Panc1 (cell line): ENCODE data around the gene OR10A2. TPM values are rescaled to one million over a fixed set of nuclear protein-coding genes. Genes with fewer than 3 reads are reported as not detected.

ENCODE experiments used
- ATAC-seq: fragments of 200-7000 bp; cut with Tn5 transposase; 2 replicates; pipeline ENCODE4 v1.9.1; 2020; ENCODE audit warnings: mild to moderate bottlenecking, moderate library complexity
- BruUV-seq: library from RNA; stranded (reverse); fragments of 400-500 nt; replicated peaks from 2 replicates; lab custom pipeline; 2021; lab: Mats Ljungman, UMichigan
- CTCF ChIA-PET: fragments of 300-600 bp; sonication (Branson Sonifier 250); formaldehyde crosslinking; loops from one replicate; lab custom pipeline; 2022; ENCODE audit warnings: antibody characterized with exemption; lab: Charles Lee
- POLR2A ChIA-PET: fragments of 300-600 bp; sonication (Branson Sonifier 250); formaldehyde crosslinking; loops from one replicate; lab custom pipeline; 2022; ENCODE audit warnings: antibody characterized with exemption; lab: Charles Lee
- DNase-seq: peaks from one replicate; pipeline ENCODE4 v3.0.0-alpha.2; 2010; ENCODE audit warnings: low read depth, low spot score
- H3K27ac ChIP-seq: 2 replicates; pipeline ENCODE4 v1.5.1; 2011; ENCODE audit warnings: mild to moderate bottlenecking, low read length, inconsistent platforms
- H3K27me3 ChIP-seq: fragments of 200-500 bp; sonication (Bioruptor generic); 2 replicates; pipeline ENCODE4 v1.6.0; 2014; ENCODE audit warnings: low read length, inconsistent platforms; ENCODE audit not compliant: control insufficient read depth, insufficient read depth
- H3K36me3 ChIP-seq: fragments of 200-500 bp; sonication (Bioruptor generic); 2 replicates; pipeline ENCODE4 v1.5.1; 2014; ENCODE audit warnings: inconsistent platforms, mild to moderate bottlenecking, low read length, moderate library complexity; ENCODE audit not compliant: control insufficient read depth, insufficient read depth
- H3K4me1 ChIP-seq: 2 replicates; pipeline ENCODE4 v1.5.1; 2011; ENCODE audit warnings: inconsistent platforms, mild to moderate bottlenecking, low read length, moderate library complexity; ENCODE audit not compliant: control insufficient read depth, insufficient read depth
- H3K4me3 ChIP-seq, 2 experiments: 2 replicates each; pipeline ENCODE4 v1.5.1; 2011 to 2012; ENCODE audit warnings: low read depth in 2 of 2, low read length in 2 of 2, mild to moderate bottlenecking in 2 of 2, inconsistent platforms in 1 of 2, moderate library complexity in 1 of 2
- H3K9me3 ChIP-seq: fragments of 200-500 bp; sonication (Bioruptor generic); 2 replicates; pipeline ENCODE4 v1.5.1; 2014; ENCODE audit warnings: low read depth, mild to moderate bottlenecking, inconsistent platforms, low read length, moderate library complexity; ENCODE audit not compliant: control insufficient read depth, insufficient read depth
- POLR2AphosphoS5 ChIP-seq: IDR thresholded peaks from 2 replicates; pipeline ENCODE4 v1.6.1; 2012; ENCODE audit warnings: mild to moderate bottlenecking, low read depth, low read length, moderate library complexity
- SIN3A ChIP-seq: IDR thresholded peaks from 2 replicates; pipeline ENCODE4 v1.6.1; 2012; ENCODE audit warnings: low read depth, mild to moderate bottlenecking, low read length, moderate library complexity, borderline replicate concordance; ENCODE audit not compliant: insufficient read depth
- TCF7L2 ChIP-seq: IDR thresholded peaks from 2 replicates; pipeline ENCODE4 v1.6.1; 2011; ENCODE audit warnings: mild to moderate bottlenecking, low read depth, low read length, inconsistent platforms
- in situ Hi-C: cut with HindIII; loops from 2 replicates; pipeline ENCODE4 v1.10.0; 2016; ENCODE audit warnings: low sequenced_read_pairs, low pct_unique_long_range_greater_than_20kb
- intact Hi-C: fragments of 100-400 bp; cut with micrococcal nuclease; formaldehyde crosslinking; loops from one replicate; pipeline ENCODE4 v1.10.0; 2022; ENCODE audit not compliant: unreplicated experiment
- total RNA-seq: library from RNA; stranded (reverse); gene quantifications from one replicate; pipeline ENCODE4 v1.2.1, GENCODE V29; 2021; ENCODE audit not compliant: unreplicated experiment
- TF ChIP-seq, protein P1 (sequence below): fragments of 450-650 bp; IDR thresholded peaks from 2 replicates; pipeline ENCODE4 v1.5.1; 2017; ENCODE audit warnings: mild to moderate bottlenecking
- TF ChIP-seq, protein P2 (sequence below), 2 experiments: IDR thresholded peaks; 2 replicates each; pipeline ENCODE4 v1.6.1; 2011 to 2012; ENCODE audit warnings: low read depth in 2 of 2, control low read depth in 1 of 2, low read length in 1 of 2, mild to moderate bottlenecking in 1 of 2, moderate library complexity in 1 of 2; ENCODE audit not compliant: insufficient read depth in 1 of 2

Gene OR10A2
- total RNA-seq, 1 experiment from 2014 or later = not detected

DNA sequence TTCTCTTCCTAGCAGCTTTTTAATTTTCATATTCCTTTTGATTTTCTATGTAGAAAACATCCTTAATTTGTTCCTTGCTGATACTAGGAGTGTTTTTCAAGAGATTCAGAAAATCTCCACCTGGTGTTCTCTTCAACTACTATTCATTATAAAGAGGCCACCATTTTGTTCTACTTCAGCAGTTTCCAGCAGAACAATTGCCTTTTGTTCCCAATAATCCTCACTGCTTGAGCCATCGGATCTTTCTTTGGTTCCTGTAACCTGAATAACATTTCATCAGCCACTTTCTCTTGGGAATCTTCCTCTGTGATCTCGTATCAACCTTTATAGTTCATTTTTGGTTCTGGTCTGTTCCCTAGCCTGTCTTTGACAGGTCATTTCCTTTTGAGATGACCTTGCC, 19.2 kb upstream of the OR10A2 start:
- DNase-seq (no peak), ATAC-seq (no peak)
- no peak for TF ChIP-seq POLR2AphosphoS5
- TF ChIP-seq, protein P1, sequence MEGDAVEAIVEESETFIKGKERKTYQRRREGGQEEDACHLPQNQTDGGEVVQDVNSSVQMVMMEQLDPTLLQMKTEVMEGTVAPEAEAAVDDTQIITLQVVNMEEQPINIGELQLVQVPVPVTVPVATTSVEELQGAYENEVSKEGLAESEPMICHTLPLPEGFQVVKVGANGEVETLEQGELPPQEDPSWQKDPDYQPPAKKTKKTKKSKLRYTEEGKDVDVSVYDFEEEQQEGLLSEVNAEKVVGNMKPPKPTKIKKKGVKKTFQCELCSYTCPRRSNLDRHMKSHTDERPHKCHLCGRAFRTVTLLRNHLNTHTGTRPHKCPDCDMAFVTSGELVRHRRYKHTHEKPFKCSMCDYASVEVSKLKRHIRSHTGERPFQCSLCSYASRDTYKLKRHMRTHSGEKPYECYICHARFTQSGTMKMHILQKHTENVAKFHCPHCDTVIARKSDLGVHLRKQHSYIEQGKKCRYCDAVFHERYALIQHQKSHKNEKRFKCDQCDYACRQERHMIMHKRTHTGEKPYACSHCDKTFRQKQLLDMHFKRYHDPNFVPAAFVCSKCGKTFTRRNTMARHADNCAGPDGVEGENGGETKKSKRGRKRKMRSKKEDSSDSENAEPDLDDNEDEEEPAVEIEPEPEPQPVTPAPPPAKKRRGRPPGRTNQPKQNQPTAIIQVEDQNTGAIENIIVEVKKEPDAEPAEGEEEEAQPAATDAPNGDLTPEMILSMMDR = no peak
- TF ChIP-seq SIN3A = no peak
- TF ChIP-seq, protein P2, sequence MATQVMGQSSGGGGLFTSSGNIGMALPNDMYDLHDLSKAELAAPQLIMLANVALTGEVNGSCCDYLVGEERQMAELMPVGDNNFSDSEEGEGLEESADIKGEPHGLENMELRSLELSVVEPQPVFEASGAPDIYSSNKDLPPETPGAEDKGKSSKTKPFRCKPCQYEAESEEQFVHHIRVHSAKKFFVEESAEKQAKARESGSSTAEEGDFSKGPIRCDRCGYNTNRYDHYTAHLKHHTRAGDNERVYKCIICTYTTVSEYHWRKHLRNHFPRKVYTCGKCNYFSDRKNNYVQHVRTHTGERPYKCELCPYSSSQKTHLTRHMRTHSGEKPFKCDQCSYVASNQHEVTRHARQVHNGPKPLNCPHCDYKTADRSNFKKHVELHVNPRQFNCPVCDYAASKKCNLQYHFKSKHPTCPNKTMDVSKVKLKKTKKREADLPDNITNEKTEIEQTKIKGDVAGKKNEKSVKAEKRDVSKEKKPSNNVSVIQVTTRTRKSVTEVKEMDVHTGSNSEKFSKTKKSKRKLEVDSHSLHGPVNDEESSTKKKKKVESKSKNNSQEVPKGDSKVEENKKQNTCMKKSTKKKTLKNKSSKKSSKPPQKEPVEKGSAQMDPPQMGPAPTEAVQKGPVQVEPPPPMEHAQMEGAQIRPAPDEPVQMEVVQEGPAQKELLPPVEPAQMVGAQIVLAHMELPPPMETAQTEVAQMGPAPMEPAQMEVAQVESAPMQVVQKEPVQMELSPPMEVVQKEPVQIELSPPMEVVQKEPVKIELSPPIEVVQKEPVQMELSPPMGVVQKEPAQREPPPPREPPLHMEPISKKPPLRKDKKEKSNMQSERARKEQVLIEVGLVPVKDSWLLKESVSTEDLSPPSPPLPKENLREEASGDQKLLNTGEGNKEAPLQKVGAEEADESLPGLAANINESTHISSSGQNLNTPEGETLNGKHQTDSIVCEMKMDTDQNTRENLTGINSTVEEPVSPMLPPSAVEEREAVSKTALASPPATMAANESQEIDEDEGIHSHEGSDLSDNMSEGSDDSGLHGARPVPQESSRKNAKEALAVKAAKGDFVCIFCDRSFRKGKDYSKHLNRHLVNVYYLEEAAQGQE (IDR thresholded peaks at IDR 0.05; ENCODE audit: insufficient read depth in 1 of 2, low read depth in 2 of 2, low read length in 1 of 2) = no peak
- TF ChIP-seq TCF7L2 = no peak
- Histone ChIP-seq H3K4me3 (no peak overlapping the region), H3K9me3 (no peaks in the 10 kb centered on the region), H3K27me3 (no peaks in the 10 kb centered on the region), H3K27ac (no peak overlapping the region), H3K36me3 (no peaks in the 10 kb centered on the region), H3K4me1 (no peaks in the 10 kb centered on the region)
- in situ Hi-C loops (no loop called here), intact Hi-C loops (no loop called here)
- no TSS peak for BruUV-seq
- ChIA-PET CTCF (no interaction called here), POLR2A (no interaction called here)

DNA sequence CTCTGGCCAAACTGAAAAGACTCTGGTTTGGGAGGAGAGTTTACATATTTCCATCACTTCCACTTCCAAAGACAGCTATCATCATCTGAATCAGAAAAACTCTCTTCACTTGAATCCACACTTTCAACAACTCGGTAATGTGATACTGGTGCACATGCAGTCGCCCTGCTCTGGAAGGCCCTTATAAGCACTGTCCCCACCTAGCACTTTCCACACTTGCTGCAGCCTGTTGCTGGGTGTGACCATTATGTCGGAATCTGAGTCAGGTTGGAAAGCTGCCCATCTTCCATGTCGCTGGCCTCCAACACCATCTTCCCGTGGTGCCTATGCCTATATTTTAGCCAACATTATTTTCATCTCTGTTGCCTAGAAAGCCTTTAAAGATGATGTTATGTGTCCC, 18.5 kb upstream of the OR10A2 start:
- ChIA-PET CTCF (no interaction called here), POLR2A (no interaction called here)
- no peak for DNase-seq
- in situ Hi-C loops = no loop called here
- TF ChIP-seq TCF7L2 = no peak
- TF ChIP-seq, protein P2 (IDR thresholded peaks at IDR 0.05; ENCODE audit: insufficient read depth in 1 of 2, low read depth in 2 of 2, low read length in 1 of 2) = no peak
- TF ChIP-seq POLR2AphosphoS5 = no peak
- no peak for TF ChIP-seq SIN3A
- TF ChIP-seq, protein P1 = no peak
- Histone ChIP-seq H3K27me3 (no peaks in the 10 kb centered on the region), H3K36me3 (no peaks in the 10 kb centered on the region), H3K4me1 (no peaks in the 10 kb centered on the region), H3K27ac (no peak overlapping the region), H3K9me3 (no peaks in the 10 kb centered on the region), H3K4me3 (no peak overlapping the region)
- ATAC-seq = no peak
- no TSS peak for BruUV-seq
- intact Hi-C loops = no loop called here
